ENCODE data around the gene CHKA.
A peak's percentile ranks its signal among the peaks of the same experiment; 100 is the strongest.

The CHKA gene

DNA sequence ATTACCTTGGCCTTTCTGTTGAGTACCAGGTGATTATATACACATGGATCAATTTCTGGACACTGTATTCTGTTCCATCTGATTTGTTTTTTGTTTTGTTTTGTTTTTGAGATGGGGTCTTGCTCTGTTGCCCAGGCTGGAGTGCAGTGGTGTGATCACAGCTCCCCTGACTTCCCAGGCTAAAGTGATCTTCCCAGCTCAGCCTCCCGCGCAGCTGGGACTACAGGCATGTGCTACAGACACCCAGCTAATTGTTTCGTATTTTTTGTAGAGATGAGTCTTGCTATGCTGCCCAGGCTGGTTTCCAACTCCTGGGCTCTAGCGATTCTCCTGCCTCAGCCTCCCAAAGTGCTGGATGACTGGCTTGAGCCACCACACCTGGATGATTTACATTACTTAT, 63.4 kb downstream of the CHKA start:
- Mint-ChIP-seq H3K27me3 (no peaks in the 10 kb centered on the region), H3K36me3 (peaks cover 44 to 58% of the 10 kb centered on the region in 2 donors), H3K9me3 (no peaks in the 10 kb centered on the region), H3K4me3 (no peak overlapping the region), H3K4me1 (no peaks in the 10 kb centered on the region), H3K27ac (peak overlapping the region; percentile 51)
- ATAC-seq (replicated peaks) (no peak), DNase-seq (no peak)

DNA sequence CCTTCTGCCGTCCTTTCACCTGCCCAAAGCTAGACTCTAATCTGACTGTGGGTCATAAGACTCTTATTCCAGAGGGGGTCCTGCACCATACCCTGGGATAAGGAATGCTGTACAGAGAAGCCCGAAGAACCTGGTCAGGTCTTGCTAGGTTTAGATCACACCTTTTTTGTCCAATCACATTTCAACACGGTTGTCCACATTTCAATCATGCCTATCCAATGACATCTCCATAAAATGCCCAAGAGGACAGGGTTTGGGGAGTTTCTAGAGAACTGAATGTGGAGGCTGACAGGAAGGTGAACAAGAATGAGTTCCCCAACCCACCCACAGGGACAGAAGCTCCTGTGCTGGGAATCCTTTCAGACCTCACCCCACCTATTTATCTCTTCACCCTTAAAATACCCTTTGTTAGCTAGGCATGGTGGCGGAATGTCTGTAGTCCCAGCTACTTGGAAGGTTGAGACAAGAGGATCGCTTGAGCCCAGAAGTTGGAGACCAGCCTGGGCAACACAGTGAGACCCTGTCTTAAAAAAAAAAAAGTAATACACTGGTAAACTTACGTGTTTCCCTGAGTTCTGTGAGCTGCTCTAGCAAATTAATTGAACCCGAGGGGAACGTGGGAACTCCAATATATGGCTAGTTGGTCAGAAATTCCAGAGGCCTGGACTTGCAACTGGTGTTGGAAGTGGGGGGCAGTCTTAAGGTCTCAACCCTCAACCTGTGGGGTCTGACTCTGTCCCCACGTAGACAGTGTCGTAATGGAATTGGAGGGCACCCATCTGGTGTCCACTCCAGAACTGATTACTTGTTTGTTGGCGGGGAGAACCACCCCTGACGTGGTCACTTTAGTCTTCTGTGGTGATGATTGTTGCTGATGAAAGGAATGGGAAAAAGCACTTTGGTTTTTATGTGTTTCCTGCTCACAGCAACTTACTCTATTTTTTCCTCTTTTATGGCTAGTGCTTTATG, 64.6 kb downstream of the CHKA start:
- Mint-ChIP-seq H3K36me3 (peaks cover 34 to 55% of the 10 kb centered on the region in 2 donors), H3K27ac (no peak overlapping the region), H3K27me3 (no peaks in the 10 kb centered on the region), H3K9me3 (no peaks in the 10 kb centered on the region), H3K4me1 (no peaks in the 10 kb centered on the region), H3K4me3 (no peak overlapping the region)
- DNase-seq, result no peak
- no peak for ATAC-seq (replicated peaks)

DNA sequence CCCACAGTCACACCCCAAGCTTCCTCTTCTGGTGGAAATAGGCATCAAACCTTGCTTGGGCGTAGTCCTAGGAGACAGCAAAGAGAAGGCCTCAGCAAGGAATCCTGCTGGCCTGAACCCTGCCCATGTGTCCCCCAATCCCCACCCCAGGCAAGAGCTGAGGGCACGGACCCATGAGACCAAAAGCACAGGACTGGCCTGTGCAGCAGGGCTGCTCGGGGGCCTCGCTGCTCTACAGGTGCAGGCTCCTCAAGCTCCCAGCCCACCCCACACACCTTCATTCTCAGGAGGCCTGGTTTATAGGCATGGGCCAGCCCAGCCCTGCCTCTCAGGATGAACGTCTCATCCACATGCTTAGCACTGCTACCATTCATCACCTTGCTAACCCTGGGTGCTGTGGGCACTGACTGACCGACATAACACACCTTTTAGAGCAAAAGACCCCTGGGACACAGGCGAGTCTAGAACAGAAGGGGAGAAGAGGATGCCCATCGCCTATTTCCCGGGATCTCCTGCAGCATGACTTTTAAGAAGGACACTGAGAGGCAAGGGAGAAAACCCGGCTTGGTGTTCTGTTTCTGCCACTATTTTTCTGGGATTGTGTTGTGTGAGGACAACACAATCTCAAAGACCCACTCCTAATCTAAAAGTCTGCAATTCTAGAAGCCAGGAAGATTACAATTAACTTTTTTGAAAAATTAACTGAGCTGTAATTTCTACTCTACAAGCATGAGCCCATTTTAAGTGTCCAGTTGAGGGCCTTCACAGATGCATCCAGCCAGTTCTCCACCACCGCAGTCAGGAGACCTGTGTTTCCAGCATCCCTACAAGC, 67.0 kb downstream of the CHKA start:
- Mint-ChIP-seq H3K36me3 (peaks cover 20 to 52% of the 10 kb centered on the region in 2 donors), H3K9me3 (no peaks in the 10 kb centered on the region), H3K4me3 (no peak overlapping the region), H3K27me3 (no peaks in the 10 kb centered on the region), H3K4me1 (no peaks in the 10 kb centered on the region), H3K27ac (peak overlapping the region; percentile 71)
- no peak for DNase-seq
- ATAC-seq (replicated peaks), result peak in 1 of 2 donors; percentile 20

DNA sequence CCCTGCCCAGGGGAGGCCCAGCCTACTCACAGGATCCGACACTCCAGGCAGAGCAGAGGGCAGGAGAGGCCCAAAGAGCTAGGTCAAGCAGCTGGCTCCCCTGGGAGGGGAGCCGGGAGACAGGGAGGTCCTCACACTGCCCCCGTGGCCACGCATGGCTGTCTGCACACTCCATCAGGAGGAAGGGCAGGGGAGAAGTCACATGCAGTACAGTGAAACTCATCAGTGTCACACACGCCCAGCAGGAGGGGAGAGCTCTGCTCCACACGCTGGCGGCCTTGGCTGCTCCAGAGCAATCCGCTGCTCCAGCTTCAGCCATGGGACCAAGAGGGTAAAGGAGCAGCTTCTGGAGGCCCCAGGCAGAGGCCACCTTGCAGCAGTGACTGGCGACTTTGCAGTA, 68.1 kb downstream of the CHKA start:
- Mint-ChIP-seq H3K4me3 (no peak overlapping the region), H3K36me3 (peaks cover 18 to 50% of the 10 kb centered on the region in 2 donors), H3K27me3 (no peaks in the 10 kb centered on the region), H3K9me3 (no peaks in the 10 kb centered on the region), H3K27ac (peak overlapping the region; percentile 72), H3K4me1 (no peaks in the 10 kb centered on the region)
- ATAC-seq (replicated peaks), result peak in 1 of 2 donors; percentile 12
- DNase-seq, result no peak

DNA sequence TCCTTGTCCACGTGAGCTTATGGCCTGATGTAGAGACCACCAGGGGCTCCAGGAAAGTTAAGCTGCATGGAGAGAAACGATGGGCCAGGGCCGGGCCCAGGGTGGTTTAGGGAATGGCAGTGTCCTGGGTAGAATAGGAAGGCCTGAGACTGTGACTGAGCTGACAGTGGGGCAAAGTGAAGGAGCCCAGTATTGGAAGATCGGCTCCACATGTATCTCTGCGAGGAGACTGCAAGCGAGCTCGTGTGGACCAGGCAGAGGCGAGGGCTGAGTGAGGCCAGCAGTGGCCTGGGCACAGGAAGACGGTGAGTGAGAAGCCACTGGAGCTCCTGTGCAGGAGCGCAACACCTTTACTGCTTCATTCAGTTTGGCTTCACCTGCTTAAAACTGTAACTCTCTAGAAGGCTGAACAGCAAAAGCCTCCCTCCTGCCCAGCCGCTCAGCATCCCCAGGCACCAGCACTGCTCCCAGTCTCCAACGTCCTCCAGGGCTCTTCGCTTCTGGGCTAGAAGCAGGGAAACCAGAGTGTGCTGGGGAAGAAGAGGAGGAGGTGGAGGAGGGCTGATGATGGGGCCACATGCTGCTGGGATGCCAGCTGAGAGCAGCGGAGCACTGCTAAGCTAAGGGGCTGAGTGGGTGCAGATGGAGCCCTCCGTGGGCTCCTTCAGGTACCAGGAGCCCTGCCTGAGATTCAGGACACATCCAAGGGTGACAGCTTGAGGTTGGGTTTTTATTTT, 68.9 kb downstream of the CHKA start:
- H3K4me1 Mint-ChIP-seq, result no peaks in the 10 kb centered on the region
- H3K4me3 Mint-ChIP-seq, result no peak overlapping the region
- H3K36me3 Mint-ChIP-seq, result peaks cover 23 to 48% of the 10 kb centered on the region in 2 donors
- no peaks in the 10 kb centered on the region for H3K27me3 Mint-ChIP-seq
- no peak for ATAC-seq (replicated peaks)
- peak overlapping the region; percentile 91 for H3K27ac Mint-ChIP-seq
- H3K9me3 Mint-ChIP-seq, result no peaks in the 10 kb centered on the region
- DNase-seq, result no peak

DNA sequence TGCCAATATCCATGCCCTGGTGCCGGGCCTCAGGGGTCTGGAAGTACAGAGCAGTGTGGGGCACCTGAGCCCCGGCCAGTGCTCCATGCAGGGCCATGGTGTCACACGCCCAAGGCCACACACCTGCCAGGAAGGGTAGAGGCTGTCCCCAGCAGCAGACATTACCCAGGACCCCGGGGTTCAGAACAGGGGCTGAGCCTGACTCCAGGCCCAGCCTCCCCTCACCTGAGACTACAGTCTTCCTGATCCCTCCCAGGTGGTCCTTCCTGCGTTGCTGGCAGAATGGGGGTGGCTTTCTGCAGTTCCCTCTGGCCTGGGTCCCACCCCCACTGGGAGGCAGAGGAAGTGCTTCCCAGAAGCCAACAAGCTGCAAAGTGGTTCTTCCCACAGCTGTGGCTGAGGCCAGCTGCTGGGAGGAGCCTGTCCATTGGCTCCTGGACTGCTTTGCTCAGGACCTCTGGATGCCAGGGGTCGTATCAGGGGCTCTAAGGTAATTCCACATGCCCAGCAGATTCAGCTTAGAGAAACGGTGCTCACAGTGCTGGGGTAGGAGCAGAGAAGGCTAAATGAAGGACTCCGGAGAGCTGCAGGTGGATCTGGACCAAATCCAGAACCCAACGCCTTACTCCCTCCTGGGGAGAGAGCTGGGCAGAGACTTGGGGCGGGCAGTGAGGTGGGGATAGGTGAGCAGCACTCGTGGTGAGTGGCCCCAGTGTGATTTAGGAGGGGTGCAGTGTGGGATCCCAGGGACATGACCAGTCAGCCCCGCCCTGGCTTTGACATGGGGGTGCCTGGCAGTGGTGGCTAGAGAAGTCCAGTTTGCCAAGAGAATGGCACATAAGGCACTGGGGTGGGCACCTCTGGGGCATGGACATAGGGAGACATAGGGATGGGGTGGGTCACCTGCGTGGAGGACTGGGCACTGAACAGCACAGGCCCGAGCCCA, 69.7 kb downstream of the CHKA start:
- no peaks in the 10 kb centered on the region for H3K27me3 Mint-ChIP-seq
- H3K4me1 Mint-ChIP-seq, result no peaks in the 10 kb centered on the region
- H3K36me3 Mint-ChIP-seq, result peaks cover 26 to 47% of the 10 kb centered on the region in 2 donors
- DNase-seq (no peak), ATAC-seq (replicated peaks) (no peak)
- H3K4me3 Mint-ChIP-seq, result no peak overlapping the region
- H3K27ac Mint-ChIP-seq, result peak overlapping the region; percentile 91
- H3K9me3 Mint-ChIP-seq, result no peaks in the 10 kb centered on the region

DNA sequence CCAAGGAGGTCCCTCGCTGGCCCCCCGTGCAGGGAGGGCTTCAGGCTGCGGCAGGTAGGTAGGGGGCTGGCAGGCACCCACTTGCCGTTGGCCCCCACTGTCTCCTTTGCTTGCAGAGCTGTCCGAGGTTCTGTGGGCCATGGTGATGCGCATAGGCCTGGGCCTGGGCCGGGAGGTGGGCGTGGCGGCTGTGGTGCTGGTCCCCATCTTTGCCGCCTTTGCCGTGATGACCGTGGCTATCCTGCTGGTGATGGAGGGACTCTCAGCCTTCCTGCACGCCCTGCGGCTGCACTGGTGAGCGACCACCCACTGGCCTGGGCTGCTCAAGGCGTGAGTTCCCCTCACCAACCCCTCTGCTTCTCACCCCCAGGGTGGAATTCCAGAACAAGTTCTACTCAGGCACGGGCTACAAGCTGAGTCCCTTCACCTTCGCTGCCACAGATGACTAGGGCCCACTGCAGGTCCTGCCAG, 70.8 kb downstream of the CHKA start:
- no peak for ATAC-seq (replicated peaks)
- H3K36me3 Mint-ChIP-seq, result peaks cover 32 to 53% of the 10 kb centered on the region in 2 donors
- H3K27ac Mint-ChIP-seq, result peak overlapping the region; percentile 56
- DNase-seq, result no peak
- H3K4me1 Mint-ChIP-seq, result no peaks in the 10 kb centered on the region
- H3K27me3 Mint-ChIP-seq, result no peaks in the 10 kb centered on the region
- H3K4me3 Mint-ChIP-seq, result no peak overlapping the region
- no peaks in the 10 kb centered on the region for H3K9me3 Mint-ChIP-seq

DNA sequence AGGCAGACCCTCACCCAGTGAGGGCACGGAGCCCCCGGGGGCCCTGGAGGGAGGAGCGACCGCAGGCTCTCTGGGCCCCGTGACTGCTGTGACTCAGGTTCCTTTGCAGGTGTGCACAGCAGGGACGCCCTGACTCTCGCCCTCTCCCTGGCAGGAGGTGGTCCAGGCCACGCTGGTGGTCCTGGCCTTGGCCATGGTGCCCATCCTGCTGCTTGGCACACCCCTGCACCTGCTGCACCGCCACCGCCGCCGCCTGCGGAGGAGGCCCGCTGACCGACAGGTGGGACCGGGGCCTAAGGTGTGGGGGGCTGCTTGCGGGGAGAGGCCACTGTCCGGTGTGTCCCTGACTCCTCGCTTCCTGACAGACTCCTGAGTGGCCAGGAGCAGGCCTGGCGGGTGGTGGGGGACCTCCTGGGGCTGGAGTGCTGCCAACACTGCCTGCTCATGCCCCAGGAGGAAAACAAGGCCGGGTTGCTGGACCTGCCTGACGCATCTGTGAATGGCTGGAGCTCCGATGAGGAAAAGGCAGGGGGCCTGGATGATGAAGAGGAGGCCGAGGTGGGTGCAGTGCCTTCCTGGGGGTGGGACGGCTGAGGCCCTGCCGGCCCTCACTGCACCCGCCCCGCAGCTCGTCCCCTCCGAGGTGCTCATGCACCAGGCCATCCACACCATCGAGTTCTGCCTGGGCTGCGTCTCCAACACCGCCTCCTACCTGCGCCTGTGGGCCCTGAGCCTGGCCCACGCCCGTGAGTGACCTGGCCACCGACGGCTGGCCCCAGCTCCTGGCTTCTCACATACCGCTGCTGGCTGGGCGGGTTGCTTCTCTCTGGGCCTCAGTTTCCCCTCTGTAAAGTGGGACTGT, 71.4 kb downstream of the CHKA start:
- no peak for ATAC-seq (replicated peaks)
- Mint-ChIP-seq H3K27me3 (no peaks in the 10 kb centered on the region), H3K4me1 (no peaks in the 10 kb centered on the region), H3K36me3 (peaks cover 34 to 56% of the 10 kb centered on the region in 2 donors), H3K27ac (no peak overlapping the region), H3K9me3 (no peaks in the 10 kb centered on the region), H3K4me3 (no peak overlapping the region)
- no peak for DNase-seq

DNA sequence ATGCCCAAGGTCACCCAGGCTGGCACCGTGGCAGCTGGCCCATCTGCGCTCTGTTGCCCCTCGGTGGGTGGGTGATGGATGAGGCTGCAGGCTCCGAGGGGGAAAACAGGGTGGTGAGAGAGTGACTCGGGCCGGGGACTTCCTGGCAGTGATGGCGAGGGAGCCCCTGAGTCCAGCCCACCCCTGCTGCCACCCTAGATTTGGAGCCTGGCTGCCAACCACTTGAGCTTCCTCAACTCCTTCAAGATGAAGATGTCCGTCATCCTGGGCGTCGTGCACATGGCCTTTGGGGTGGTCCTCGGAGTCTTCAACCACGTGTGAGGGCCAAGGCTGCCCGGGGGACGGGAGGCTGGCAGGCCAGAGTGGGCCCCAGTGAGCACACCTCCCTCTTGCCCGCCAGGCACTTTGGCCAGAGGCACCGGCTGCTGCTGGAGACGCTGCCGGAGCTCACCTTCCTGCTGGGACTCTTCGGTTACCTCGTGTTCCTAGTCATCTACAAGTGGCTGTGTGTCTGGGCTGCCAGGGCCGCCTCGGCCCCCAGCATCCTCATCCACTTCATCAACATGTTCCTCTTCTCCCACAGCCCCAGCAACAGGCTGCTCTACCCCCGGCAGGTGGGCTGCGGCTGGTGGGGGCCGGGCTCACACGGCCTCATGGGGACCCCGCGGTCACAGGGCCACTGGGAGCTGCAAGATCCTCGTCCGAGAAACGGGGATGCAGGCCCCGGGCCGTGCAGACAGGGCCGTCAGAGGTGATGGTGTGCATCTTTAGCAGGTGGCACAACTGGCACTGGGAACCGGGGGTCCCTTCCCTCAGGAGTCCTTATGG, 72.3 kb downstream of the CHKA start:
- peaks cover 37 to 55% of the 10 kb centered on the region in 2 donors for H3K36me3 Mint-ChIP-seq
- ATAC-seq (replicated peaks), result no peak

DNA sequence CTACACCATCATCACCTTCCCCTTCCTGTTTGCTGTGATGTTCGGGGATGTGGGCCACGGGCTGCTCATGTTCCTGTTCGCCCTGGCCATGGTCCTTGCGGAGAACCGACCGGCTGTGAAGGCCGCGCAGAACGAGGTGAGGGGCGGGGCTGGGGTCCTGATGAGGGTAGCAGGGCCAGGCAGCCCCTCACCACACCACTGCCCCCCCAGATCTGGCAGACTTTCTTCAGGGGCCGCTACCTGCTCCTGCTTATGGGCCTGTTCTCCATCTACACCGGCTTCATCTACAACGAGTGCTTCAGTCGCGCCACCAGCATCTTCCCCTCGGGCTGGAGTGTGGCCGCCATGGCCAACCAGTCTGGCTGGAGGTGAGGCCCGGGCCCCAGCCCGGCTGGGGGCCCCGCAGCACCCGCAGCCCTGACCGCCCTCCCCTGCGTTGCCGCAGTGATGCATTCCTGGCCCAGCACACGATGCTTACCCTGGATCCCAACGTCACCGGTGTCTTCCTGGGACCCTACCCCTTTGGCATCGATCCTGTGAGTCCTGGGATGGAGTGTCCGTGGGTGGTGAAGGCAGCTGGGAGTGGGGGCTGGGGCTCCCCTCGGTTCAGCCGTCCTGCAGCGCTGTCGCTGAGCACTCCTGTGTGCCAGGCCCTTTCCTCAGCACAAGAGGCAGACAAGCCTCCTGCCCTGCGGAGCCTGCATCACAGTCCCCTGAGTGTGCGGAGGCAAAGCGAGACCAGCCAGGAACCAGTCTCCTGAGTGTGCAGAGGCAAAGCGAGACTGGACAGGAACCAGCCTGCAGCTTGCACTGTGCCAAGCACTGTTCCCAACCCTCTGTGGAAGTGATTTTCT, 73.5 kb downstream of the CHKA start:
- no peaks in the 10 kb centered on the region for H3K27me3 Mint-ChIP-seq
- H3K9me3 Mint-ChIP-seq, result no peaks in the 10 kb centered on the region
- H3K4me1 Mint-ChIP-seq, result peaks cover 0 to 6% of the 10 kb centered on the region in 2 donors
- DNase-seq (no peak), ATAC-seq (replicated peaks) (no peak)
- peaks cover 36 to 50% of the 10 kb centered on the region in 2 donors for H3K36me3 Mint-ChIP-seq
- H3K4me3 Mint-ChIP-seq, result no peak overlapping the region
- H3K27ac Mint-ChIP-seq, result peak overlapping the region; percentile 73

More for the DNA sequence above, 72.3 kb downstream of the CHKA start:
- H3K27ac Mint-ChIP-seq, result peak overlapping the region; percentile 59
- H3K27me3 Mint-ChIP-seq, result no peaks in the 10 kb centered on the region
- no peak for DNase-seq
- no peak overlapping the region for H3K4me3 Mint-ChIP-seq
- no peaks in the 10 kb centered on the region for H3K9me3 Mint-ChIP-seq
- peaks cover 0 to 6% of the 10 kb centered on the region in 2 donors for H3K4me1 Mint-ChIP-seq

DNA sequence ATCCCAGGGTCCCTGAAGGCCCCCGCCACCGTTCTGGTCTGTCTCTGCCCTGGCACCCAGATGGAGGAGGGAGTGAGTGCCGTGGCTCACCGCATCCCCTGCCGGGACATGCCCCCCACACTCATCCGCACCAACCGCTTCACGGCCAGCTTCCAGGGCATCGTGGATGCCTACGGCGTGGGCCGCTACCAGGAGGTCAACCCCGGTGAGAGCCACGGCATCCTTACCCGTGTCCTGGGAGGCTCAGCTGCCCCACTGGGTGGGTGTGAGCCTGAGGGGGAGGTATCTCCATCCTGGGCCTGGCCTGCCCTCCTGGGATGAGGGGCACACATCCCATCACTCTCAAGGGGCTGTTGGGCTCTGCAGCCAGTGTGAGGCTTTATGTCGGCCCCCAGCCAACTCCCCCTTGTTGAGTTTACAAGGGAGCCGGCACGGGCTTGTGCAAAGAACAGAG, 76.3 kb downstream of the CHKA start:
- no peak overlapping the region for H3K27ac Mint-ChIP-seq
- peaks cover 39 to 43% of the 10 kb centered on the region in 2 donors for H3K36me3 Mint-ChIP-seq
- no peak overlapping the region for H3K4me3 Mint-ChIP-seq

More for the DNA sequence above, 76.3 kb downstream of the CHKA start:
- Mint-ChIP-seq H3K4me1 (peaks cover 8 to 25% of the 10 kb centered on the region in 2 donors), H3K9me3 (no peaks in the 10 kb centered on the region), H3K27me3 (no peaks in the 10 kb centered on the region)
- ATAC-seq (replicated peaks) (no peak), DNase-seq (no peak)

Data from stimulated activated naive B cell treated with anti-CD40 and anti-IgM and Interleukin-4, amounts not matched to agents 10 μg/mL and 1 μg/mL and 100 μg/mL, for 72 hours (primary cell).